Body of pancreas (tissue), 4 donors: ENCODE data around the gene USP35. TPM values are rescaled to one million over a fixed set of nuclear protein-coding genes. Genes with fewer than 3 reads are reported as not detected.

Experiments used
- ATAC-seq: fragments of 150-250 bp; one replicate; pipeline ENCODE4 v1.9.1; 2016
- DNase-seq, 4 donors: peaks; one replicate each; pipeline ENCODE4 v3.0.0-alpha.2; 2019
- H3K27ac ChIP-seq, 4 donors: fragments of 200-600 bp; sonication (generic); 1 replicate in 3 of 4; 2 replicates in 1 of 4; pipeline versions ENCODE4 v1.5.1 to v1.6.1; 2016 to 2019; ENCODE audit warnings: mild to moderate bottlenecking in 1 of 4, mixed read lengths in 1 of 4, moderate library complexity in 1 of 4
- H3K27me3 ChIP-seq, 2 donors: fragments of 200-600 bp; sonication (generic); one replicate each; pipeline ENCODE4 v1.6.0; 2016; ENCODE audit warnings: mild to moderate bottlenecking in 1 of 2
- H3K36me3 ChIP-seq, 2 donors: fragments of 200-600 bp; sonication (generic); replicated peaks in 1 of 2; 2 replicates each; pipeline ENCODE4 v1.5.1; 2016; ENCODE audit warnings: low read depth in 2 of 2; ENCODE audit not compliant: insufficient read depth in 1 of 2
- H3K4me1 ChIP-seq: fragments of 200-600 bp; sonication (generic); one replicate; pipeline ENCODE4 v1.6.0; 2016
- H3K4me3 ChIP-seq, 2 donors: fragments of 200-600 bp; sonication (generic); 1 replicate in 1 of 2; 2 replicates in 1 of 2; pipeline ENCODE4 v1.5.1; 2016 to 2019
- H3K9me3 ChIP-seq, 3 donors: fragments of 200-600 bp; sonication (generic); 1 replicate in 2 of 3; 2 replicates in 1 of 3; pipeline ENCODE4 v1.5.1; 2016
- CTCF ChIP-seq, 7 experiments: fragments of 450-650 bp in 4 of 7; fragments of 200-600 bp in 3 of 7; sonication (generic) in 3 of 7; IDR thresholded peaks; one replicate each; pipeline ENCODE4 v1.5.1; 2016 to 2019; ENCODE audit warnings: antibody characterized with exemption in 7 of 7
- POLR2A ChIP-seq, 3 donors: fragments of 450-650 bp; IDR thresholded peaks; one replicate each; pipeline ENCODE4 v1.6.1; 2016; ENCODE audit warnings: antibody characterized with exemption in 3 of 3, mild to moderate bottlenecking in 2 of 3
- WGBS, 2 donors: methylation state at CpG; one replicate each; pipeline ENCODE4 v1.1.5; 2017; 5-methylcytosine and 5-hydroxymethylcytosine counted together
- intact Hi-C: fragments of 100-400 bp; cut with DNase I; formaldehyde crosslinking; loops from one replicate; pipeline ENCODE4 v1.15.1; 2023
- total RNA-seq, 2 donors: library from RNA; depleted of rRNA; stranded (reverse); fragments of >200 nt; gene quantifications; one replicate each; pipeline ENCODE4 v1.1.0, GENCODE V29; 2016

USP35 gene
- total RNA-seq, 2 donors from 2014 or later: 8.6 to 11.2 TPM

- no peak for ATAC-seq
- WGBS, 2 donors: 79 to 96% methylated on average over 5 of the region's 5 CpGs
- TF ChIP-seq POLR2A (IDR thresholded peaks at IDR 0.05) (no peak), CTCF (IDR thresholded peaks at IDR 0.05) (no peak)
Observed at GRCh38 chr11:78234006-78234405, 45.3 kb downstream of the USP35 start.

DNA sequence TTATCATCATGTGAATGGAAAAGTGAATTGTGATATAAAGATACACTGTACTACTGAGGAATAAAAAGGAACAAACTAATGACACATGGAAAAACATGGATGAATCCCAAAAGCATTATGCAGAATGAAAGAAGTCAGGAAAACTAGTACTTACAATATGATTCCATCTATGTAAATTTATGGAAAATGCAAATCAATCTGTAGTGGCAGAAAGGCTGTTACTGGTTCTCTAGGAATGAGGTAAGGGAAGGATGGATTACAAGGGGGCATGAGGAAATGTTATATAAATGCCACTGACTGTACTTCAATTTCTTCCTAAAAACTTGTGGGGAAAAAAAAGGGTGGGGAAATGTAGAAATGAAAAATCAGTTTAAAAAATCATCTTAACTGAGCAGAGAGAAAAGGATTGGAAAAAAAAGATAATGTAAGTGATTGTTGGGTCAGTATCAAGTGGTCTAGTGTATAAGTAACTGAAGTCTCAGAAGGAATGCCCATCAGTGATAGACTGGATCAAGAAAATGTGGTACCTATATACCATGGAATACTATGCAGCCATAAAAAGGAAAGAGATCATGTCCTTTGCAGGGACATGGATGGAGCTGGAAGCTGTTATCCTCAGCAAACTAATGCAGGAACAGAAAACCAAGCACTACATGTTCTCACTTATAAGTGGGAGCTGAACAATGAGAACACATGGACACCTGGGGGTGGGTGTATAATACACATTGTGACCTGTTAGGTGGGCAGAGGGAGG lies 48.8 kb downstream of the USP35 start:
- Histone ChIP-seq H3K9me3 (no peaks in the 10 kb centered on the region), H3K36me3 (no peaks in the 10 kb centered on the region), H3K27ac (no peak overlapping the region), H3K4me1 (no peaks in the 10 kb centered on the region), H3K27me3 (no peaks in the 10 kb centered on the region), H3K4me3 (no peak overlapping the region)
- intact Hi-C loops: loop anchor here (10.0 kb wide), 1 partner anchor 187 kb away; no protein-coding TSS in a partner anchor
- TF ChIP-seq CTCF (IDR thresholded peaks at IDR 0.05) (no peak), POLR2A (IDR thresholded peaks at IDR 0.05) (no peak)
- DNase-seq: no peak
- no peak for ATAC-seq

More at GRCh38 chr11:78234006-78234405, 45.3 kb downstream of the USP35 start:
- H3K27ac ChIP-seq: no peak overlapping the region
- no peak overlapping the region for H3K4me3 ChIP-seq
- no peaks in the 10 kb centered on the region for H3K36me3 ChIP-seq
- H3K4me1 ChIP-seq: no peaks in the 10 kb centered on the region
- H3K9me3 ChIP-seq: no peaks in the 10 kb centered on the region
- intact Hi-C loops: loop anchor here (10.0 kb wide), 1 partner anchor 191 kb away; no protein-coding TSS in a partner anchor
- no peaks in the 10 kb centered on the region for H3K27me3 ChIP-seq
- DNase-seq: no peak

- Histone ChIP-seq H3K4me3 (no peak overlapping the region), H3K36me3 (no peaks in the 10 kb centered on the region), H3K4me1 (no peaks in the 10 kb centered on the region), H3K27me3 (no peaks in the 10 kb centered on the region), H3K9me3 (no peaks in the 10 kb centered on the region), H3K27ac (no peak overlapping the region)
- intact Hi-C loops: loop anchor here (10.0 kb wide), 1 partner anchor 185 kb away; no protein-coding TSS in a partner anchor
- ATAC-seq (no peak), DNase-seq (no peak)
- 100% methylated on average over 1 of the region's 1 CpG; no CpG with 5 or more reads in 1 of the 2 donors for WGBS, 2 donors
- TF ChIP-seq POLR2A (IDR thresholded peaks at IDR 0.05) (no peak), CTCF (IDR thresholded peaks at IDR 0.05) (no peak)
Observed at GRCh38 chr11:78239781-78240180, 51.1 kb downstream of the USP35 start.

- Histone ChIP-seq H3K4me1 (no peaks in the 10 kb centered on the region), H3K4me3 (no peak overlapping the region), H3K27me3 (no peaks in the 10 kb centered on the region), H3K9me3 (no peaks in the 10 kb centered on the region), H3K27ac (no peak overlapping the region), H3K36me3 (no peaks in the 10 kb centered on the region)
- DNase-seq (no peak), ATAC-seq (no peak)
- no peak for TF ChIP-seq POLR2A (IDR thresholded peaks at IDR 0.05)
- no peak for TF ChIP-seq CTCF (IDR thresholded peaks at IDR 0.05)
- intact Hi-C loops: no loop called here
Observed at GRCh38 chr11:78241475-78241874, 52.8 kb downstream of the USP35 start.

DNA sequence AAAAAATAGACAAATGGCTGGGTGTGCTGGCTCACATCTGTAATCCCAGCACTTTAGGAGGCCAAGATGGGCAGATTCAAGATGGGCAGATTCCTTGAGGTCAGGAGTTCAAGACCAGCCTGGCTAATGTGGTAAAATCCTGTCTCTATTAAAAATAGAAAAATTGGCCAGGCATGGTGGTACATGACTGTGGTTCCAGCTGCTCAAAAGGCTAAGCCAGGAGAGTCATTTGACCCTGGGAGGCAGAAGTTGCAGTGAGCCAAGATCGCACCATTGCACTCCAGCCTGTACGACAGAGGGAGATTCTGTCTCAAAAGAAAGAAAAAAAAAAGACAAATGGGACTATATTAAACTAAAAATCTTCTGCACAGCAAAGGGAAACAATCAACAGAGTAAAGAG lies 55.4 kb downstream of the USP35 start:
- intact Hi-C loops: no loop called here
- H3K4me1 ChIP-seq: no peaks in the 10 kb centered on the region
- H3K27ac ChIP-seq: no peak overlapping the region
- no peak for DNase-seq
- no peak overlapping the region for H3K4me3 ChIP-seq
- TF ChIP-seq CTCF (IDR thresholded peaks at IDR 0.05): no peak
- no peak for TF ChIP-seq POLR2A (IDR thresholded peaks at IDR 0.05)
- no peaks in the 10 kb centered on the region for H3K36me3 ChIP-seq
- H3K9me3 ChIP-seq: no peaks in the 10 kb centered on the region
- ATAC-seq: no peak
- 78 to 91% methylated on average over 2 of the region's 2 CpGs for WGBS, 2 donors
- H3K27me3 ChIP-seq: no peaks in the 10 kb centered on the region
